Measurements from ENCODE around the gene WWP2.
"Not testable (repeated sequence)": the region's sequence is repeated elsewhere in the genome, so short reads cannot be mapped to it uniquely, and the experiment has no call there.

WWP2 gene

GRCh38 chr16:69839798-69840409 is 77.8 kb downstream of the WWP2 start:
- H3K4me2 ChIP-seq, result no peak overlapping the region
- TF ChIP-seq Cebpa-rat (IDR thresholded peaks at IDR 0.05), result no peak

GRCh38 chr16:69840975-69841374 is 78.8 kb downstream of the WWP2 start:
- Histone ChIP-seq H3K36me3 (peaks cover 70% of the 10 kb centered on the region), H3K4me3 (no peak overlapping the region), H3K4me2 (no peak overlapping the region), H3K9ac (no peak overlapping the region), H3K27ac (no peak overlapping the region), H3K9me3 (no peaks in the 10 kb centered on the region), H3K27me3 (no peaks in the 10 kb centered on the region), H3K4me1 (no peaks in the 10 kb centered on the region), H4K20me1 (0 out of 2 replicates have a peak, but pooled peaks cover 5% of the 10 kb centered on the region)
- TF ChIP-seq Cebpa-rat (IDR thresholded peaks at IDR 0.05), result no peak

More at GRCh38 chr16:69839798-69840409, 77.8 kb downstream of the WWP2 start:
- Histone ChIP-seq H3K4me3 (no peak overlapping the region), H3K4me1 (peaks cover 2% of the 10 kb centered on the region), H3K9me3 (no peaks in the 10 kb centered on the region), H3K9ac (no peak overlapping the region), H4K20me1 (0 out of 2 replicates have a peak, but pooled peaks cover 5% of the 10 kb centered on the region), H3K27me3 (no peaks in the 10 kb centered on the region), H3K36me3 (peaks cover 63% of the 10 kb centered on the region), H3K27ac (no peak overlapping the region)

GRCh38 chr16:69844441-69844840 is 82.3 kb downstream of the WWP2 start:
- no peak for TF ChIP-seq Cebpa-rat (IDR thresholded peaks at IDR 0.05)
- Histone ChIP-seq H3K4me3 (no peak overlapping the region), H3K9ac (no peak overlapping the region)

GRCh38 chr16:69845181-69845580 is 83.0 kb downstream of the WWP2 start:
- no peak overlapping the region for H3K9ac ChIP-seq
- H4K20me1 ChIP-seq, result 0 out of 2 replicates have a peak, but pooled peaks cover 5% of the 10 kb centered on the region
- H3K4me2 ChIP-seq, result no peak overlapping the region
- H3K9me3 ChIP-seq, result no peaks in the 10 kb centered on the region
- no peak overlapping the region for H3K27ac ChIP-seq
- H3K4me1 ChIP-seq, result peaks cover 7% of the 10 kb centered on the region; the same call in 1 of the 2 replicates
- no peak overlapping the region for H3K4me3 ChIP-seq
- no peak for TF ChIP-seq Cebpa-rat (IDR thresholded peaks at IDR 0.05)
- H3K36me3 ChIP-seq, result peaks cover 83% of the 10 kb centered on the region
- H3K27me3 ChIP-seq, result no peaks in the 10 kb centered on the region

More at GRCh38 chr16:69844441-69844840, 82.3 kb downstream of the WWP2 start:
- Histone ChIP-seq H3K9me3 (no peaks in the 10 kb centered on the region), H3K27me3 (no peaks in the 10 kb centered on the region), H4K20me1 (0 out of 2 replicates have a peak, but pooled peaks cover 5% of the 10 kb centered on the region), H3K27ac (no peak overlapping the region), H3K4me2 (no peak overlapping the region), H3K4me1 (peaks cover 7% of the 10 kb centered on the region; the same call in 1 of the 2 replicates), H3K36me3 (peaks cover 88% of the 10 kb centered on the region)

- Histone ChIP-seq H3K9me3 (no peaks in the 10 kb centered on the region), H3K9ac (no peak overlapping the region), H3K36me3 (peaks cover 68% of the 10 kb centered on the region), H3K4me1 (peaks cover 7% of the 10 kb centered on the region; the same call in 1 of the 2 replicates), H3K4me2 (no peak overlapping the region), H3K27ac (no peak overlapping the region), H4K20me1 (no peaks in the 10 kb centered on the region), H3K27me3 (no peaks in the 10 kb centered on the region), H3K4me3 (no peak overlapping the region)
- TF ChIP-seq Cebpa-rat (IDR thresholded peaks at IDR 0.05), result no peak
These were observed 85.5 kb downstream of the WWP2 start for GRCh38 chr16:69847643-69848042.

- H3K4me2 ChIP-seq, result no peak overlapping the region
- H3K9me3 ChIP-seq, result no peaks in the 10 kb centered on the region
- no peak for TF ChIP-seq Cebpa-rat (IDR thresholded peaks at IDR 0.05)
- peaks cover 64% of the 10 kb centered on the region for H3K36me3 ChIP-seq
- H3K9ac ChIP-seq, result no peak overlapping the region
- peaks cover 7% of the 10 kb centered on the region; the same call in 1 of the 2 replicates for H3K4me1 ChIP-seq
- H4K20me1 ChIP-seq, result no peaks in the 10 kb centered on the region
- H3K4me3 ChIP-seq, result no peak overlapping the region
- no peaks in the 10 kb centered on the region for H3K27me3 ChIP-seq
- no peak overlapping the region for H3K27ac ChIP-seq
These were observed 86.8 kb downstream of the WWP2 start for GRCh38 chr16:69848637-69849545.

- Histone ChIP-seq H4K20me1 (no peaks in the 10 kb centered on the region), H3K4me1 (peaks cover 7% of the 10 kb centered on the region; the same call in 1 of the 2 replicates), H3K4me2 (no peak overlapping the region), H3K27ac (no peak overlapping the region), H3K36me3 (peaks cover 44% of the 10 kb centered on the region), H3K4me3 (no peak overlapping the region), H3K9ac (no peak overlapping the region), H3K9me3 (no peaks in the 10 kb centered on the region), H3K27me3 (no peaks in the 10 kb centered on the region)
- TF ChIP-seq Cebpa-rat (IDR thresholded peaks at IDR 0.05), result no peak
These were observed 89.5 kb downstream of the WWP2 start for GRCh38 chr16:69851491-69852240.

GRCh38 chr16:69852815-69853214 is 90.7 kb downstream of the WWP2 start:
- Histone ChIP-seq H3K9me3 (no peaks in the 10 kb centered on the region), H3K27ac (no peak overlapping the region), H3K9ac (no peak overlapping the region), H3K36me3 (peaks cover 33% of the 10 kb centered on the region), H3K4me1 (peaks cover 15% of the 10 kb centered on the region), H3K4me3 (no peak overlapping the region), H4K20me1 (no peaks in the 10 kb centered on the region), H3K27me3 (no peaks in the 10 kb centered on the region), H3K4me2 (no peak overlapping the region)
- no peak for TF ChIP-seq Cebpa-rat (IDR thresholded peaks at IDR 0.05)

- no peak overlapping the region for H3K9ac ChIP-seq
- no peak overlapping the region for H3K4me3 ChIP-seq
- peaks cover 32% of the 10 kb centered on the region for H3K36me3 ChIP-seq
- H3K4me1 ChIP-seq, result peaks cover 22% of the 10 kb centered on the region
- no peaks in the 10 kb centered on the region for H4K20me1 ChIP-seq
- H3K27ac ChIP-seq, result no peak overlapping the region
- no peaks in the 10 kb centered on the region for H3K27me3 ChIP-seq
- H3K9me3 ChIP-seq, result no peaks in the 10 kb centered on the region
- no peak for TF ChIP-seq Cebpa-rat (IDR thresholded peaks at IDR 0.05)
- no peak overlapping the region for H3K4me2 ChIP-seq
These were observed 91.3 kb downstream of the WWP2 start for GRCh38 chr16:69853481-69853880.

- peaks cover 31% of the 10 kb centered on the region for H3K36me3 ChIP-seq
- H3K27ac ChIP-seq, result not testable (repeated sequence)
These were observed 92.6 kb downstream of the WWP2 start for GRCh38 chr16:69854776-69855175.

More at GRCh38 chr16:69854776-69855175, 92.6 kb downstream of the WWP2 start:
- H3K4me3 ChIP-seq, H3K9ac ChIP-seq, H3K4me2 ChIP-seq, H3K9me3 ChIP-seq, H4K20me1 ChIP-seq, H3K27me3 ChIP-seq: not testable (repeated sequence)
- peaks cover 17% of the 10 kb centered on the region for H3K4me1 ChIP-seq

Data from BLaER1 (cell line).